ENCODE results near the gene TRIM66.

Gene TRIM66

GRCh38 chr11:8728563-8728962 lies 46.1 kb upstream of the TRIM66 start:
- H3K36me3 ChIP-seq (ENCODE audit: control insufficient read depth, insufficient read depth, low read length): no peaks in the 10 kb centered on the region
- H3K27me3 ChIP-seq (replicated peaks; ENCODE audit: control insufficient read depth, insufficient read depth, low read length): no peaks in the 10 kb centered on the region
- no peak for DNase-seq (ENCODE audit: extremely low read depth, insufficient read length)
- no peak for TF ChIP-seq CTCF (IDR thresholded peaks at IDR 0.05; ENCODE audit: insufficient read depth, low read length, poor library complexity, severe bottlenecking)
- no peak overlapping the region for H3K4me3 ChIP-seq (replicated peaks; ENCODE audit: low read depth, low read length)

- Histone ChIP-seq H3K4me3 (replicated peaks; ENCODE audit: low read depth, low read length) (no peak overlapping the region), H3K27me3 (replicated peaks; ENCODE audit: control insufficient read depth, insufficient read depth, low read length) (no peaks in the 10 kb centered on the region), H3K36me3 (ENCODE audit: control insufficient read depth, insufficient read depth, low read length) (no peaks in the 10 kb centered on the region)
- DNase-seq (ENCODE audit: extremely low read depth, insufficient read length): no peak
- TF ChIP-seq CTCF (IDR thresholded peaks at IDR 0.05; ENCODE audit: insufficient read depth, low read length, poor library complexity, severe bottlenecking): no peak
These were observed 43.9 kb upstream of the TRIM66 start for GRCh38 chr11:8726395-8726794.

GRCh38 chr11:8724682-8725081 lies 42.2 kb upstream of the TRIM66 start:
- no peak for DNase-seq (ENCODE audit: extremely low read depth, insufficient read length)
- no peak overlapping the region for H3K4me3 ChIP-seq (replicated peaks; ENCODE audit: low read depth, low read length)
- H3K27me3 ChIP-seq (replicated peaks; ENCODE audit: control insufficient read depth, insufficient read depth, low read length): no peaks in the 10 kb centered on the region
- H3K36me3 ChIP-seq (ENCODE audit: control insufficient read depth, insufficient read depth, low read length): no peaks in the 10 kb centered on the region
- no peak for TF ChIP-seq CTCF (IDR thresholded peaks at IDR 0.05; ENCODE audit: insufficient read depth, low read length, poor library complexity, severe bottlenecking)

- H3K36me3 ChIP-seq (ENCODE audit: control insufficient read depth, insufficient read depth, low read length): no peaks in the 10 kb centered on the region
- no peak overlapping the region for H3K4me3 ChIP-seq (replicated peaks; ENCODE audit: low read depth, low read length)
- no peak for DNase-seq (ENCODE audit: extremely low read depth, insufficient read length)
- TF ChIP-seq CTCF (IDR thresholded peaks at IDR 0.05; ENCODE audit: insufficient read depth, low read length, poor library complexity, severe bottlenecking): no peak
- H3K27me3 ChIP-seq (replicated peaks; ENCODE audit: control insufficient read depth, insufficient read depth, low read length): no peaks in the 10 kb centered on the region
These were observed 41.2 kb upstream of the TRIM66 start for GRCh38 chr11:8723711-8724110.

- Histone ChIP-seq H3K27me3 (replicated peaks; ENCODE audit: control insufficient read depth, insufficient read depth, low read length) (no peaks in the 10 kb centered on the region), H3K4me3 (replicated peaks; ENCODE audit: low read depth, low read length) (no peak overlapping the region), H3K36me3 (ENCODE audit: control insufficient read depth, insufficient read depth, low read length) (no peaks in the 10 kb centered on the region)
- DNase-seq (ENCODE audit: extremely low read depth, insufficient read length): no peak
- TF ChIP-seq CTCF (IDR thresholded peaks at IDR 0.05; ENCODE audit: insufficient read depth, low read length, poor library complexity, severe bottlenecking): no peak
These were observed 40.3 kb upstream of the TRIM66 start for GRCh38 chr11:8722809-8723208.
